T-helper 22 cell (primary cell): ENCODE results near the gene TNF.

Source experiments
- DNase-seq: peaks from one replicate; pipeline ENCODE4 v3.0.0-alpha.2; 2020; ENCODE audit warnings: low read depth

Gene TNF

GRCh38 chr6:31544676-31545075 lies 30.7 kb upstream of the TNF start:
- DNase-seq: no peak

DNA sequence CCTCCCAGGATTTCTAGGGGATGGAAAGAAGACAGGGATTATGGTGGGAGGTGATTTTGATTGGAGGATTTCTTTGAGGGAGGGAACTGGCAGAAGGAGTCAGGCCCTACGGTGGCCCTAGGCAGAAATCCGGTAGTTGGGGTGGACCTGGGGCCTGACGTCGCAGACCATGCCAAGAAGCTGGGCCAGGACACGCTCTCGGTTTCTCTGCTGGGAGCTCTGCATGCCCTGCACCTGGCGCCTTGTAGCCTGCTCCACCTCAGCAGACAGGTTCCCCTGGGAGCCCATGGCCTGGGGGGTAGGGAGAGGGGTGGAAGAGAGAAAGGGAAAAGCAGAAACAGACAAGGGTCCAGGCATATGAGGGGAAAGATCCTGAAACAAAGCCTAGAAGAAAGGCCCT lies 30.1 kb upstream of the TNF start:
- DNase-seq: no peak

- DNase-seq: peak; percentile 70
Observed at GRCh38 chr6:31546339-31546957, 28.9 kb upstream of the TNF start, which contains the start of gene ATP6V1G2. Gene ATP6V1G2 (minus strand): TSS chr6:31546608. CDS start chr6:31546559, 49 bp downstream.

GRCh38 chr6:31546958-31547726 lies 28.2 kb upstream of the TNF start, which contains the start of gene NFKBIL1:
Gene NFKBIL1 (plus strand): TSS chr6:31547608. CDS start chr6:31547695, 87 bp downstream.
- peak; percentile 87 for DNase-seq

- no peak for DNase-seq
Observed at GRCh38 chr6:31547727-31548543, 27.4 kb upstream of the TNF start.

DNA sequence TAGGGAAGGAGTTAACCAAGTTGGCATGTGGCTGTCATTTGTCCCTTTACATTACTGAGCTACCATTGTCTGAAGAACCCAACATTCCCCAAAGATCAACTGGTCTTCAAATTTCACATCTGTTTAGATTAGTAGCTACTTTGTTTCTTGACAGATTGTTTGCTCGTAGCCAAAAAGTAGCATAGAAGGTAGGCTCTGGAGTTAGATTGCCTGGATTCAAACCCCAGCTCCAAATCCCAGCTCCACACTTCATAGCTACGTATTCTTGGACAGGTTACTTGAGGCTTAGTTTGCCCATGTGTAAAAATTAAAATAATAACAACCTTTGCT lies 26.9 kb upstream of the TNF start:
- DNase-seq: no peak

GRCh38 chr6:31551371-31551770 lies 24.0 kb upstream of the TNF start:
- peak; percentile 42 for DNase-seq

DNA sequence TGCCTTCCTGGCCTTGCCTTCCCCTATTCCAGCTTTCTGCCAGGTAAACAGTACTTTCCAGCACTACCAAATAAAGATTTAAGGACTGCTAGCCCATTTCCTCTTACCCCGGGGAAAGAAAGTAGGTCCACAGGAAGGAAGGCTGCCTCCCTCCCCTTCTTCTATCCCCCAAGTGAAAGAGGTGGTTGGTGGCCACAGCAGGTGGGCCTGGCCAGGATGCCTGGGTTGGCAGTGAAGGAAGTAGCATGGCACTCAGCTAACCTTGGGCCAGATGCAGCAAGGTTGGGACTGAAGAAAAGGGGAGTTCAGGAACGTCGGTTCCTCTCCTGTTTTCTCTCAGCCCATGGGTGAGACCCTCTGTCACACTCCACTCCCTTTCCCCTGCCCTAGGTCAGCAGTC lies 19.1 kb upstream of the TNF start:
- no peak for DNase-seq

- no peak for DNase-seq
Observed at GRCh38 chr6:31557443-31558317, 17.7 kb upstream of the TNF start.

- DNase-seq: no peak
Observed at GRCh38 chr6:31558318-31558625, 17.1 kb upstream of the TNF start.

DNA sequence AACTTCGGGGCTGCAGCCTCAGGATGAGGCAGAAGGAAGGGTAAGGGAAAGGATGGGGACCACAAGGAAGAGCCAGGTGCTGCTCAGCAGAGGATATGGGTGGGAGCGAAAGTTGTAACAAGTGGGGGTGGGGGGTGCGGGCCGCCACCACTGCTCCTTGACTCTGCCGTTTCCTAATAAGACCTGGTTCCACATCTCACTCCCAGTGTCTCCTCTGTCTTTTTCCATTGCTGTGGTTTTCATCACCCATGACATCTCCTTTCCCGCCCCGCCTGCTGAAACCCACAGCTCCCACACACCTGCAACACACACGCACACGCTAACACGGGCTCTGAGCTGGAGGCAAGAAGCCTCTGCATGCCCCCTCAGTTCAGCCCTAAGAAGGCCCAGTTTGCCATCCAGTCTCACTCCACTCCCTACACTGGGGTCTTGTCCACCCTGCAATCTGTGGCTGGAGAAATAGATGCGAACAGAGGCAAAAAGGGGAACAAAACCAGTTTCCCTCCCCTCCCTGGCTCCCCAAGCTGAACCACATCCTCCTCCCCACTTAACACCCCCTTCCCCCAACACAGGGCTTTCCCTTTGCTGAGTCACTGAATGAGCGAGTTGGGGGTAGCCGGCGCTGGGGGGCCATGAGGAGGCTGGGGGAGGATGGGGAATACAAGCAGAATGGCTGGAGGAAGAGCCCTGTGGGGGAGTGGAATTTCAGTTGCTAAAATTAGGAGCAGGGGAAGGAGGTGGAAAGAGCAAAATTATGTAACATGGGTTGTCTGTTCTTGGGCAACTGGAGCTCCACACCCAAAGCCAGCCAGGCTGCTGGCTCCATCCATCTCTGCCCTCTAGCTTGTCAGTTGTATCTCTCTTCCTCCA lies 16.5 kb upstream of the TNF start:
- DNase-seq: peak; percentile 69

- no peak for DNase-seq
Observed at GRCh38 chr6:31559606-31559957, 15.8 kb upstream of the TNF start.

DNA sequence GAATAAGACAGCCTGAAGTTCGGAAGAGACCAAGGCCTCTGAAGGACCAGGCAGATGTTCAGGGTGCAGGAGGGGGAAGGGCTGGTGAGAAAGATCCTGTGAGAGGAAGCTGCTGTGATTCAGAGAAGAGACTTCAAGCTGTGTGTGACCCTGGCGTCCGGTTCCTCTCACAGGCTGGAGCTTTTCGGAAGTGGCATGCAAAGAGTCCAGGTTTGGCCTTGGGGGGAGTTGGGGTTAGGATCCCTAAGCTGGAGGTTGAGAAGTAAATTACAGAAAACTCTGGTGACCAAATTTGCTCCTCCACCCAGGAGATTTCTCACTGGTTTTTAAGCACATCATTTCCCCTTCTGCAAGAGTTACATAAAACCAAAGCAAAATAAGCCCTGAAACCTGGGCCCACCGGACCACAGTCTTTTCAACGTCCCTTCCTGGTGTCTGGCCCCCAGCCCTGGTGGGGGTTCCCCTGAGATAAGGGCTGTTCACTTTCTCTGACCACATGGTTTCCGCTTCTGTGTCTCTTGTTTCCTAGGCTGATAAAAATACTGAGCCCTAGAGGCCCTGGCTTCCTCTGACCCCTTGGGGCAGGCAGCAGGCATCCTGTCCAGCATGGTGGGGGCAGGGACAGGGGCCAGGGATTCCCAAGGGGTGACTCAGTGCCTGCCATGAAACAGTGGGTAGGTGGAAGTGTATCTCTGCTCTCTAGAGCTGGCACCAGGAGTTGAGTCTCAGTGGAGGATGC lies 15.2 kb upstream of the TNF start:
- peak; percentile 43 for DNase-seq

DNA sequence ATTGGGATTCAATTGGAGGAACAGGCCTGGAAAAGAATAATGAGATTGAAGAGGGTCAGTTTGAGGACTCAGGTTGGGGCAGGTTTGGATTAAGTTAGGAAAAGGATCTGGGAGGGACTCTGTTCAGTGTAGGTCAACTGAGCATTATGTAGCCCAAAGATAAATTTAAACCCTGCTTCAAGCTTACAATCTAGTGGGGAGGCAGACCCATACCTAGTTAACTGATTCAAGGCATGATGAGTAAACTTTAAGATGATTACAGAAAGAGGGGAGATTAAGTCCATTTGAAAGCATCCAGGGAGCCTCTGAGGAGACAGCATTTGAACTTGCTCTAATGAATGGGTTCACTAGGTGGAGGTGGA lies 14.7 kb upstream of the TNF start:
- DNase-seq: no peak

DNA sequence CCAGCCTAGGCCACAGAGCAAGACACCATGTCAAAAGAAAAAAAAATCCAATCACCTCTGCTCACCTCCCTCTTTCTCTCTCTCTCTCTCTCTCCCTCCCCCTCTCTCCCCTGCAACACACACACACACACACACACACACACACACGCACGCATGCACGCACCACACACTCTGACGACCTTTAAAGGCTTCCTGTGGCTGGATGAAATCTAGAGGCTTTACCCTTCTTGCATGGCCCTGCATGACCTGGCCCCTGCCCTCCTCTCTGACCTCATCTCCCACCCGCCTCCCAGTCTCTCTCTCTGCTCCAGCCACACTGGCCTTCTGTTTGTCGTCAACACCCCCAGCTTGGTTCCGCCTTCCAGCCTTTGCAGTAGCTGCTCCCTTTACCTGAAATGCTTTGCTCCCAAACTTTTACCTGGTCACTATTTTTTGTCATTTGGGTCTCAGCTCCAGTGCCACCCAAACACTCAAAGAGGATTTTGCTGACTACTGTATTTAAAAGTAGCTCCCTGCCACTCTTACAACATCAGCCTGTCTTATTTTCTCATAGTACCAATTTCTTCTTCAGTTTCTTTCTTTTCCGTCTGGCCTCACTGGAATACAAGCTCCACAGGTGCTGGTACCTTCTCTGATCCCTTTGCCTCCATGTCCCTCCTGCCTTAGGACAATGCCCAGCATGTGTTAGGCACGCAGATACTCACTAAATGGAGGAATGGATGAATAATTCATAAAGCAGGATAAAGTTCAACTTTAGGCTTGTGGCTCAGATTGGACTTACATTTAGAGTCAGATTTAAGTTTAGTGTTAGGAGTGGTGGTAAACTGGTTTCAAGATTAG lies 7.6 kb upstream of the TNF start:
- DNase-seq: peak; percentile 45

DNA sequence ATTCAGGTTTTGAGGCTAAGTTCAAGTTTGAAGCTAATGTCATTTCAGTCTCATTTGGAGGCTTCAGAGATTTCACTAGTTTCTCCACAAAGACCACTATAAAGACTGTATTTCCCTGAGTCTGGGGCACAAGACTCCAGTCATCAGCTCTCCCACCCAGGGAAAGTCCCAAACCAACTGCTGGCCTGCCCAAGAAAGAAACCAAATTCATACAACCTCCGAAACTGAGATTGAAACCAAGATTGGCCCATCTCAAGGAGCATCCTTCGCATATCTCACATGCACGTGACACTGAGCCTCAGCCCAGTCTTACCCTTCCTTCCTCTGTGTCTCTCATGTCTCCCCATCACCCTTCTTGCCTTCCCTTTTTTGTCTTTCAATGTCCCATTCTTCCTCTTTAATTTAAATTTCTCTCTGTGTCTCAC lies 6.8 kb upstream of the TNF start:
- peak; percentile 80 for DNase-seq

- no peak for DNase-seq
Observed at GRCh38 chr6:31569861-31570536, 5.4 kb upstream of the TNF start.

- peak; percentile 69 for DNase-seq
Observed at GRCh38 chr6:31572041-31572911, 3.1 kb upstream of the TNF start, which contains the start of gene LTA. Gene LTA (plus strand): TSS chr6:31572289. CDS start chr6:31572743, 454 bp downstream.
